Tibial artery (tissue), 4 donors: ENCODE measurements around the gene KIF15.

Experiments used
- DNase-seq, 2 donors: peaks; one replicate each; pipeline ENCODE4 v3.0.0-alpha.2; 2019
- H3K27ac ChIP-seq, 2 donors: fragments of 200-600 bp; sonication (generic) in 1 of 2; 1 replicate in 1 of 2; 2 replicates in 1 of 2; pipeline ENCODE4 v1.5.1; 2018 to 2019; ENCODE audit warnings: mild to moderate bottlenecking in 1 of 2
- H3K27me3 ChIP-seq, 2 donors: fragments of 200-600 bp; sonication (generic) in 1 of 2; one replicate each; pipeline versions ENCODE4 v1.5.1 to v1.6.0; 2016 to 2019
- H3K36me3 ChIP-seq, 3 donors: fragments of 200-600 bp; sonication (generic) in 2 of 3; one replicate each; pipeline ENCODE4 v1.5.1; 2016 to 2019; ENCODE audit warnings: mild to moderate bottlenecking in 2 of 3
- H3K4me1 ChIP-seq, 4 donors: fragments of 200-600 bp; sonication (generic) in 2 of 4; 1 replicate in 3 of 4; 2 replicates in 1 of 4; pipeline ENCODE4 v1.5.1; 2016 to 2019
- H3K4me3 ChIP-seq, 2 donors: fragments of 200-600 bp; sonication (generic) in 1 of 2; 1 replicate in 1 of 2; 2 replicates in 1 of 2; pipeline ENCODE4 v1.5.1; 2018 to 2019; ENCODE audit warnings: mild to moderate bottlenecking in 2 of 2
- H3K9me3 ChIP-seq, 3 donors: fragments of 200-600 bp; sonication (generic) in 1 of 3; one replicate each; pipeline ENCODE4 v1.5.1; 2016 to 2019
- CTCF ChIP-seq, 2 experiments: fragments of 200-600 bp in 1 of 2; fragments of 450-650 bp in 1 of 2; IDR thresholded peaks; one replicate each; pipeline ENCODE4 v1.5.1; 2017 to 2019; ENCODE audit warnings: antibody characterized with exemption in 2 of 2, mild to moderate bottlenecking in 1 of 2, moderate library complexity in 1 of 2
- intact Hi-C: fragments of 100-400 bp; cut with DNase I; formaldehyde crosslinking; loops from one replicate; pipeline ENCODE4 v1.15.0; 2023; ENCODE audit warnings: low total_unique reads

KIF15 gene

GRCh38 chr3:44861412-44862225 lies 100.0 kb downstream of the KIF15 start, which contains the start of gene TMEM42:
Gene TMEM42, plus strand, starts transcription at chr3:44861912. Its CDS starts 13 bp downstream, at chr3:44861925.
- no peaks in the 10 kb centered on the region for H3K9me3 ChIP-seq
- H3K4me3 ChIP-seq, result peak within 1 kb of the TSS; percentile 70 to 73
- peaks cover 0 to 5% (median 3%) of the 10 kb centered on the region in 3 donors for H3K36me3 ChIP-seq
- peak; percentile 85 to 92 for DNase-seq
- intact Hi-C loops, result no loop called here
- H3K4me1 ChIP-seq, result peaks cover 0 to 12% (median 8%) of the 10 kb centered on the region in 4 donors
- peak within 1 kb of the TSS; percentile 79 to 91 for H3K27ac ChIP-seq
- no peak for TF ChIP-seq CTCF (IDR thresholded peaks at IDR 0.05)
- H3K27me3 ChIP-seq, result no peaks in the 10 kb centered on the region

- Histone ChIP-seq H3K9me3 (no peaks in the 10 kb centered on the region), H3K4me1 (peaks cover 0 to 12% (median 8%) of the 10 kb centered on the region in 4 donors), H3K27me3 (no peaks in the 10 kb centered on the region), H3K27ac (peak overlapping the region; percentile 79 to 91), H3K36me3 (peaks cover 0 to 10% (median 3%) of the 10 kb centered on the region in 3 donors), H3K4me3 (peak overlapping the region; percentile 70 to 73)
- no peak for TF ChIP-seq CTCF (IDR thresholded peaks at IDR 0.05)
- no peak for DNase-seq
- intact Hi-C loops, result no loop called here
Observed at GRCh38 chr3:44862226-44862637, 100.6 kb downstream of the KIF15 start.

GRCh38 chr3:44865272-44866035 lies 103.9 kb downstream of the KIF15 start:
- Histone ChIP-seq H3K4me1 (peaks cover 0 to 12% (median 8%) of the 10 kb centered on the region in 4 donors), H3K36me3 (peaks cover 0 to 10% (median 3%) of the 10 kb centered on the region in 3 donors), H3K27me3 (no peaks in the 10 kb centered on the region), H3K9me3 (no peaks in the 10 kb centered on the region), H3K27ac (no peak overlapping the region), H3K4me3 (no peak overlapping the region)
- DNase-seq, result no peak
- intact Hi-C loops, result no loop called here
- TF ChIP-seq CTCF (IDR thresholded peaks at IDR 0.05), result no peak

- H3K27me3 ChIP-seq, result no peaks in the 10 kb centered on the region
- intact Hi-C loops, result no loop called here
- no peaks in the 10 kb centered on the region for H3K9me3 ChIP-seq
Observed at GRCh38 chr3:44867421-44868111, 106.0 kb downstream of the KIF15 start.

More at GRCh38 chr3:44867421-44868111, 106.0 kb downstream of the KIF15 start:
- peaks cover 0 to 6% (median 4%) of the 10 kb centered on the region in 4 donors for H3K4me1 ChIP-seq
- H3K4me3 ChIP-seq, result no peak overlapping the region
- no peak for DNase-seq
- peaks cover 0 to 10% (median 3%) of the 10 kb centered on the region in 3 donors for H3K36me3 ChIP-seq
- no peak for TF ChIP-seq CTCF (IDR thresholded peaks at IDR 0.05)
- H3K27ac ChIP-seq, result no peak overlapping the region
